ENCODE results near the gene MSH3. TPM values are rescaled to one million over a fixed set of nuclear protein-coding genes. Genes with fewer than 3 reads are reported as not detected.
"Not testable (repeated sequence)": the region's sequence is repeated elsewhere in the genome, so short reads cannot be mapped to it uniquely, and the experiment has no call there.

MSH3 gene
- total RNA-seq, 1 donor from 2014 or later: 8.7 TPM

- H3K36me3 ChIP-seq: peaks cover 7 to 20% of the 10 kb centered on the region in 2 donors
- H3K27ac ChIP-seq: no peak overlapping the region
- intact Hi-C loops (cut with DNase I): no loop called here
- H3K4me3 ChIP-seq: no peak overlapping the region
- no peaks in the 10 kb centered on the region for H3K4me1 ChIP-seq
- no peaks in the 10 kb centered on the region for H3K27me3 ChIP-seq
- no peak for TF ChIP-seq CTCF (IDR thresholded peaks at IDR 0.05)
- DNase-seq (ENCODE audit: low spot score in 2 of 2): no peak
- no peaks in the 10 kb centered on the region for H3K9me3 ChIP-seq
These were observed 126.9 kb downstream of the MSH3 start for GRCh38 chr5:80781356-80781755.

- Histone ChIP-seq H3K4me1 (no peaks in the 10 kb centered on the region), H3K27me3 (no peaks in the 10 kb centered on the region), H3K36me3 (peaks cover 7 to 23% of the 10 kb centered on the region in 2 donors), H3K4me3 (no peak overlapping the region), H3K9me3 (no peaks in the 10 kb centered on the region), H3K27ac (no peak overlapping the region)
- no peak for TF ChIP-seq CTCF (IDR thresholded peaks at IDR 0.05)
- intact Hi-C loops (cut with DNase I): no loop called here
- DNase-seq (ENCODE audit: low spot score in 2 of 2): no peak
These were observed 128.2 kb downstream of the MSH3 start for GRCh38 chr5:80782626-80783025.

DNA sequence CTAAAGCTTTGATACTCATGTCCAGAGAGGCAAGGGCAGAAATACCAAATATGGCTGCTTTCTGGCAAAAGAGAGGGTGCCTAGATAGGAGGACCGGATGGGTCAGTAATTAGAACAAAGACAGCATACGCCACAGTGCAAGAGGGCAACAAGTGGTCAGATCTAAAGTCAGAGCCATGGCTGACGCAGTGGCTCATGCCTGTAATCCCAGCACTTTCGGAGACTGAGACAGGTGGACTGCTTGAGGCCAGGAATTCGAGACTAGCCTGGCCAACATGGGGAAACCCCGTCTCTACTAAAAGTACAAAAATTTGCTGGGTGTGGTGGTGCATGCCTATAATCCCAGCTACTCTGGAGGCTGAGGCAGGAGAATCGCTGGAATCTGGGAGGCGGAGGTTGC is 129.3 kb downstream of the MSH3 start:
- H3K4me1 ChIP-seq; intact Hi-C loops (cut with DNase I); H3K27me3 ChIP-seq; H3K27ac ChIP-seq; DNase-seq (ENCODE audit: low spot score in 2 of 2); H3K9me3 ChIP-seq; H3K4me3 ChIP-seq: not testable (repeated sequence)
- H3K36me3 ChIP-seq: peaks cover 7 to 19% of the 10 kb centered on the region in 2 donors

- intact Hi-C loops (cut with DNase I): no loop called here
- TF ChIP-seq CTCF (IDR thresholded peaks at IDR 0.05): no peak
These were observed 130.0 kb downstream of the MSH3 start for GRCh38 chr5:80784451-80784850.

DNA sequence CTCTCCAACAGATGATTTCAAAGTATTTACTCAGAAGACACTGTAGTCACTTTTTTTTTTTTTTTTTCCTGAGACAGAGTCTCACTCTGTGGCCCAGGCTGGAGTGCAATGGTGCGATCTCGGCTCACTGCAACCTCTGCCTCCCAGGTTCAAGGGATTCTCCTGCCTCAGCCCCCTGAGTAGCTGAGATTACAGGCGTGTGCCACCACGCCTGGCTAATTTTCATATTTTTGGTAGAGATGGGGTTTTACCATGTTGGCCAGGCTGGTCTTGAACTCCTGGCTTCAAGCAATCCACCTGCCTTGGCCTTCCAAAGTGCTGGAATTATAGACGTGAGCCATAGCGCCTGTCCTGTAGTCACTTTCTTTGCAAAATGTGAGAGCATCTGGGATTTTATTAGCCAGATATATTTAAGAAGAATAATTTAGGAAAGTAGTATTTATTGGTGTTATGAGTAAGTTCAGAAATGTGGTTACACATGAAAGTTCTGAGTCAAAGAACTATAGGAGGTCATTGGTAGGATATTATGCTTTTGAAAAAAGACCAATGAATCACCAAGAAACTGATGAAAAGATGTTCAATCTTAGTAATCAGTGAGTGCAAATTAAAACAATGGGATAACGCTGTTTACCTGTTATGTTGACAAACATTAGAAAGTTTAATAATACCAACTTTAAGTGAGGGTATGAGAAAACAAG is 135.0 kb downstream of the MSH3 start:
- H3K4me3 ChIP-seq; H3K27me3 ChIP-seq; H3K9me3 ChIP-seq; intact Hi-C loops (cut with DNase I); H3K4me1 ChIP-seq; DNase-seq (ENCODE audit: low spot score in 2 of 2); H3K27ac ChIP-seq: not testable (repeated sequence)
- peaks cover 6 to 28% of the 10 kb centered on the region in 2 donors for H3K36me3 ChIP-seq

More at GRCh38 chr5:80784451-80784850, 130.0 kb downstream of the MSH3 start:
- H3K4me1 ChIP-seq: no peaks in the 10 kb centered on the region
- no peak overlapping the region for H3K27ac ChIP-seq
- H3K4me3 ChIP-seq: no peak overlapping the region
- no peak for DNase-seq (ENCODE audit: low spot score in 2 of 2)
- H3K27me3 ChIP-seq: no peaks in the 10 kb centered on the region
- no peaks in the 10 kb centered on the region for H3K9me3 ChIP-seq
- H3K36me3 ChIP-seq: peaks cover 7 to 19% of the 10 kb centered on the region in 2 donors

DNA sequence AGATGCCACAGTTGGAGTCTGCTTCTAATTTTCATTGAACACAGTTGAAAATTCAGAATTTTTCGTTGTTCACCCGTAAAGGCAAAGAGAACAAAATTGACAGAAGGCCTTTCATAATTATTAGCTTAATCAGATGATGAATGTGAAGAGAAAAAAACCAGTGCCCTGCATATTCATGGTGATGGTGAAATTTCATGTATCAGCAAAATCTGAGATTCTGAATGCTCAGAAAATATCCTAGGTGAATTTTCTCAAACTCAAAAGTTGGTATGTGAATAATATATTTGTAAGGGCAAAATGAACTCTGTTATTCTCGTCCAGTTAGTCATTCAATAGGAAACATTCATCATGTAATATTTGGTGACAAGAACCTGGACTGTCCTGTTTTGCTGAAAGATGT is 136.2 kb downstream of the MSH3 start:
- intact Hi-C loops (cut with DNase I): no loop called here
- TF ChIP-seq CTCF (IDR thresholded peaks at IDR 0.05): no peak

DNA sequence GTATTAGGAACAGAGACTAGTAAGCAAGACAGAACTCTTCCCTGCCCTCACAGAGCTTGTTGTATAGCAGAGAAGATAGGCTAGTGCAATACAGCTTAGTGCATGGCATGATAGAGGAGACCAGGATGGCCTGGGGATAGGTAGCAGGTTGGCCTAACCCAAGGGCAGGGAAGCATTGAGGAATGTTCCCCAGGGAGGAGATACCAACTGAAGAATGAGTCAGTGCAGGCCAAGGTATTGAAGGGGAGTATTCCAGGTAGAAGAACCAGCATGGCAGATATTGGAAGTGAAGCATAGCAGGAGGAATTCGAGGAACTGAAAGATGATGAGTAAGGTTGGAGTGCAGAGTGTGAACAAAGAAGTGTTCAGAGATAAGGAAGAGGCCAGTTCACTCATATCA is 138.9 kb downstream of the MSH3 start:
- Histone ChIP-seq H3K27me3 (no peaks in the 10 kb centered on the region), H3K4me3 (no peak overlapping the region), H3K4me1 (no peaks in the 10 kb centered on the region), H3K27ac (no peak overlapping the region), H3K9me3 (no peaks in the 10 kb centered on the region), H3K36me3 (peaks cover 6 to 34% of the 10 kb centered on the region in 2 donors)
- intact Hi-C loops (cut with DNase I): no loop called here
- no peak for DNase-seq (ENCODE audit: low spot score in 2 of 2)
- no peak for TF ChIP-seq CTCF (IDR thresholded peaks at IDR 0.05)

More for the DNA sequence above, 136.2 kb downstream of the MSH3 start:
- Histone ChIP-seq H3K4me3 (no peak overlapping the region), H3K27me3 (no peaks in the 10 kb centered on the region), H3K36me3 (peaks cover 6 to 34% of the 10 kb centered on the region in 2 donors), H3K9me3 (no peaks in the 10 kb centered on the region), H3K27ac (no peak overlapping the region), H3K4me1 (no peaks in the 10 kb centered on the region)
- no peak for DNase-seq (ENCODE audit: low spot score in 2 of 2)

All from ascending aorta (tissue), 2 donors.